Mesenchymal stem cell (in vitro differentiated cells and primary cell): Measurements from ENCODE around the gene C14orf132.
A peak's percentile ranks its signal among the peaks of the same experiment; 100 is the strongest.

ENCODE experiments used
- DNase-seq: peaks from one replicate; pipeline ENCODE4 v3.0.0-alpha.2; 2013
- H2AFZ ChIP-seq: one replicate; pipeline ENCODE4 v1.6.1; 2013; ENCODE audit warnings: low read depth, mild to moderate bottlenecking, control low read depth, inconsistent platforms, low read length, moderate library complexity
- H2AK5ac ChIP-seq: 2 replicates; pipeline ENCODE4 v1.6.1; 2013; ENCODE audit warnings: low read length, moderate library complexity, mild to moderate bottlenecking, inconsistent platforms; ENCODE audit not compliant: severe bottlenecking
- H2BK120ac ChIP-seq: one replicate; pipeline ENCODE4 v1.6.1; 2013; ENCODE audit warnings: low read depth, mild to moderate bottlenecking, inconsistent platforms, low read length, moderate library complexity
- H2BK12ac ChIP-seq, 2 experiments: one replicate each; pipeline ENCODE4 v1.6.1; 2013; ENCODE audit warnings: inconsistent platforms in 2 of 2, low read length in 2 of 2, mild to moderate bottlenecking in 2 of 2, moderate library complexity in 2 of 2, control low read depth in 1 of 2
- H2BK15ac ChIP-seq: one replicate; pipeline ENCODE4 v1.6.1; 2013; ENCODE audit warnings: mild to moderate bottlenecking, low read depth, inconsistent platforms; ENCODE audit not compliant: poor library complexity, severe bottlenecking
- H2BK5ac ChIP-seq: 2 replicates; pipeline ENCODE4 v1.6.1; 2013; ENCODE audit warnings: low read depth, mild to moderate bottlenecking, low read length, control low read depth, inconsistent platforms; ENCODE audit not compliant: poor library complexity, severe bottlenecking
- H3K14ac ChIP-seq, 2 experiments: one replicate each; pipeline ENCODE4 v1.6.1; 2013; ENCODE audit warnings: inconsistent platforms in 2 of 2, low read length in 2 of 2, control low read depth in 1 of 2, mild to moderate bottlenecking in 1 of 2, moderate library complexity in 1 of 2
- H3K18ac ChIP-seq, 2 experiments: one replicate each; pipeline ENCODE4 v1.6.1; 2013; ENCODE audit warnings: inconsistent platforms in 2 of 2, low read length in 2 of 2, control low read depth in 1 of 2, low read depth in 1 of 2, mild to moderate bottlenecking in 1 of 2
- H3K23ac ChIP-seq, 2 experiments: one replicate each; pipeline ENCODE4 v1.6.1; 2013; ENCODE audit warnings: inconsistent platforms in 2 of 2, low read length in 2 of 2, mild to moderate bottlenecking in 2 of 2, moderate library complexity in 2 of 2, control low read depth in 1 of 2
- H3K27ac ChIP-seq: 2 replicates; pipeline ENCODE4 v1.5.1; 2013; ENCODE audit warnings: mild to moderate bottlenecking, moderate library complexity, low read length, control low read depth, inconsistent platforms; ENCODE audit not compliant: poor library complexity, severe bottlenecking
- H3K27me3 ChIP-seq, 2 experiments: 2 replicates each; pipeline versions ENCODE4 v1.6.1 to v1.7.0; 2013; ENCODE audit warnings: low read length in 2 of 2, mild to moderate bottlenecking in 2 of 2, moderate library complexity in 2 of 2, control low read depth in 1 of 2, inconsistent platforms in 1 of 2; ENCODE audit not compliant: control insufficient read depth in 1 of 2, insufficient read depth in 1 of 2
- H3K36me3 ChIP-seq, 2 experiments: 2 replicates each; pipeline versions ENCODE4 v1.6.1 to v1.7.0; 2013; ENCODE audit warnings: low read length in 2 of 2, control low read depth in 1 of 2, inconsistent platforms in 1 of 2, low read depth in 1 of 2, mild to moderate bottlenecking in 1 of 2; ENCODE audit not compliant: insufficient read depth in 2 of 2, control insufficient read depth in 1 of 2
- H3K4ac ChIP-seq, 2 experiments: one replicate each; pipeline ENCODE4 v1.6.1; 2013; ENCODE audit warnings: inconsistent platforms in 2 of 2, low read length in 2 of 2, mild to moderate bottlenecking in 2 of 2, moderate library complexity in 2 of 2, control low read depth in 1 of 2, low read depth in 1 of 2
- H3K4me1 ChIP-seq: 2 replicates; pipeline ENCODE4 v1.6.1; 2013; ENCODE audit warnings: low read depth, low read length, control low read depth; ENCODE audit not compliant: control insufficient read depth, insufficient read depth
- H3K4me2 ChIP-seq: 2 replicates; pipeline ENCODE4 v1.6.1; 2013; ENCODE audit warnings: low read length, mild to moderate bottlenecking, inconsistent platforms; ENCODE audit not compliant: poor library complexity, severe bottlenecking
- H3K4me3 ChIP-seq, 2 experiments: 2 replicates each; pipeline versions ENCODE4 v1.5.1 to v1.7.0; 2013; ENCODE audit warnings: low read length in 2 of 2, mild to moderate bottlenecking in 2 of 2, control low read depth in 1 of 2, low read depth in 1 of 2; ENCODE audit not compliant: insufficient read depth in 1 of 2
- H3K79me1 ChIP-seq: replicated peaks from 2 replicates; pipeline ENCODE4 v1.6.1; 2013; ENCODE audit warnings: mild to moderate bottlenecking, control low read depth, low read length, inconsistent platforms; ENCODE audit not compliant: poor library complexity, severe bottlenecking
- H3K9ac ChIP-seq: 2 replicates; pipeline ENCODE4 v1.7.0; 2013; ENCODE audit warnings: mild to moderate bottlenecking, low read length, moderate library complexity
- H3K9me3 ChIP-seq: 2 replicates; pipeline ENCODE4 v1.7.0; 2013; ENCODE audit warnings: mild to moderate bottlenecking, low read length; ENCODE audit not compliant: control insufficient read depth
- H4K8ac ChIP-seq: one replicate; pipeline ENCODE4 v1.6.1; 2013; ENCODE audit warnings: inconsistent platforms, mild to moderate bottlenecking, low read length, moderate library complexity
- H4K91ac ChIP-seq: one replicate; pipeline ENCODE4 v1.6.1; 2013; ENCODE audit warnings: mild to moderate bottlenecking, low read length, inconsistent platforms
- WGBS: methylation state at CpG from one replicate; pipeline ENCODE4 v1.1.7; 2013; ENCODE audit warnings: mixed read lengths; 5-methylcytosine and 5-hydroxymethylcytosine counted together

The C14orf132 gene

GRCh38 chr14:96097752-96098151, 58.6 kb downstream of the C14orf132 start:
- Histone ChIP-seq H4K91ac (no peak overlapping the region), H4K8ac (no peak overlapping the region), H3K23ac (no peak overlapping the region), H3K4me2 (no peak overlapping the region), H2AFZ (no peak overlapping the region), H3K36me3 (no peaks in the 10 kb centered on the region), H3K4me1 (peaks cover 43% of the 10 kb centered on the region), H3K27me3 (no peaks in the 10 kb centered on the region), H3K18ac (no peak overlapping the region), H3K79me1 (peaks cover 1% of the 10 kb centered on the region), H2BK12ac (no peak overlapping the region), H3K4ac (no peak overlapping the region), H2BK15ac (no peak overlapping the region), H3K14ac (no peak overlapping the region), H2BK120ac (no peak overlapping the region), H3K9me3 (no peaks in the 10 kb centered on the region), H2AK5ac (peak overlapping the region; percentile 5), H3K27ac (no peak overlapping the region), H3K4me3 (no peak overlapping the region), H3K9ac (no peak overlapping the region), H2BK5ac (no peak overlapping the region)
- WGBS, result 88% methylated on average over 7 of the region's 7 CpGs
- no peak for DNase-seq

- no peaks in the 10 kb centered on the region for H3K79me1 ChIP-seq
- H2BK120ac ChIP-seq, result no peak overlapping the region
- H3K14ac ChIP-seq, result no peak overlapping the region
- H2BK5ac ChIP-seq, result no peak overlapping the region
- no peaks in the 10 kb centered on the region for H3K9me3 ChIP-seq
- no peak overlapping the region for H3K9ac ChIP-seq
- no peak overlapping the region for H3K4me3 ChIP-seq
- H3K23ac ChIP-seq, result no peak overlapping the region
- H2AK5ac ChIP-seq, result no peak overlapping the region
- H2BK15ac ChIP-seq, result peak overlapping the region; percentile 9
- H3K36me3 ChIP-seq, result no peaks in the 10 kb centered on the region
- no peak overlapping the region for H3K4ac ChIP-seq
- H2BK12ac ChIP-seq, result no peak overlapping the region
- no peak overlapping the region for H4K8ac ChIP-seq
- no peak overlapping the region for H3K27ac ChIP-seq
- H4K91ac ChIP-seq, result peak overlapping the region; percentile 11
- H3K18ac ChIP-seq, result no peak overlapping the region
- WGBS, result 41% methylated on average over 5 of the region's 6 CpGs
- H2AFZ ChIP-seq, result no peak overlapping the region
- DNase-seq, result peak; percentile 76
- no peaks in the 10 kb centered on the region for H3K27me3 ChIP-seq
- H3K4me1 ChIP-seq, result peaks cover 40% of the 10 kb centered on the region
- no peak overlapping the region for H3K4me2 ChIP-seq
Measured at GRCh38 chr14:96098309-96098998, 59.3 kb downstream of the C14orf132 start.

- no peak overlapping the region for H3K23ac ChIP-seq
- no peak overlapping the region for H2BK15ac ChIP-seq
- H3K27ac ChIP-seq, result no peak overlapping the region
- no peak overlapping the region for H3K18ac ChIP-seq
- no peaks in the 10 kb centered on the region for H3K79me1 ChIP-seq
- no peaks in the 10 kb centered on the region for H3K36me3 ChIP-seq
- no peak overlapping the region for H4K91ac ChIP-seq
- H3K9me3 ChIP-seq, result no peaks in the 10 kb centered on the region
- no peak overlapping the region for H2AFZ ChIP-seq
- H2BK12ac ChIP-seq, result no peak overlapping the region
- H2BK5ac ChIP-seq, result no peak overlapping the region
- H2BK120ac ChIP-seq, result no peak overlapping the region
- DNase-seq, result no peak
- H3K4ac ChIP-seq, result no peak overlapping the region
- H3K4me3 ChIP-seq, result no peak overlapping the region
- H4K8ac ChIP-seq, result no peak overlapping the region
- no peak overlapping the region for H3K14ac ChIP-seq
- no peak overlapping the region for H3K9ac ChIP-seq
- no peaks in the 10 kb centered on the region for H3K27me3 ChIP-seq
- no peak overlapping the region for H3K4me2 ChIP-seq
- no peak overlapping the region for H2AK5ac ChIP-seq
- peaks cover 40% of the 10 kb centered on the region for H3K4me1 ChIP-seq
Measured at GRCh38 chr14:96098999-96099335, 59.8 kb downstream of the C14orf132 start.

GRCh38 chr14:96100161-96101064, 61.3 kb downstream of the C14orf132 start:
- no peak overlapping the region for H3K14ac ChIP-seq
- peak; percentile 81 for DNase-seq
- H3K4me2 ChIP-seq, result no peak overlapping the region
- no peak overlapping the region for H3K23ac ChIP-seq
- H3K18ac ChIP-seq, result peak overlapping the region in 1 of 2 experiments; percentile 49
- H3K79me1 ChIP-seq, result no peaks in the 10 kb centered on the region
- no peak overlapping the region for H3K4me3 ChIP-seq
- no peaks in the 10 kb centered on the region for H3K27me3 ChIP-seq
- H2BK12ac ChIP-seq, result peak overlapping the region in 1 of 2 experiments; percentile 84
- WGBS, result 33% methylated on average over 22 of the region's 22 CpGs
- no peaks in the 10 kb centered on the region for H3K36me3 ChIP-seq
- peak overlapping the region; percentile 64 for H4K8ac ChIP-seq
- H2AK5ac ChIP-seq, result peak overlapping the region; percentile 47
- peak overlapping the region; percentile 41 for H4K91ac ChIP-seq
- H2BK5ac ChIP-seq, result no peak overlapping the region
- peak overlapping the region; percentile 52 for H2BK15ac ChIP-seq
- H2BK120ac ChIP-seq, result no peak overlapping the region
- no peaks in the 10 kb centered on the region for H3K9me3 ChIP-seq
- no peak overlapping the region for H3K4ac ChIP-seq
- no peak overlapping the region for H2AFZ ChIP-seq
- H3K4me1 ChIP-seq, result peaks cover 41% of the 10 kb centered on the region
- no peak overlapping the region for H3K27ac ChIP-seq
- H3K9ac ChIP-seq, result peak overlapping the region; percentile 76
